ENCODE results near the gene TNXB. TPM values are rescaled to one million over a fixed set of nuclear protein-coding genes. Genes with fewer than 3 reads are reported as not detected.
A peak's percentile ranks its signal among the peaks of the same experiment; 100 is the strongest.

Gene TNXB
- total and polyA plus RNA-seq, 2 experiments from 2014 or later, result 2.0 to 6.0 TPM

DNA sequence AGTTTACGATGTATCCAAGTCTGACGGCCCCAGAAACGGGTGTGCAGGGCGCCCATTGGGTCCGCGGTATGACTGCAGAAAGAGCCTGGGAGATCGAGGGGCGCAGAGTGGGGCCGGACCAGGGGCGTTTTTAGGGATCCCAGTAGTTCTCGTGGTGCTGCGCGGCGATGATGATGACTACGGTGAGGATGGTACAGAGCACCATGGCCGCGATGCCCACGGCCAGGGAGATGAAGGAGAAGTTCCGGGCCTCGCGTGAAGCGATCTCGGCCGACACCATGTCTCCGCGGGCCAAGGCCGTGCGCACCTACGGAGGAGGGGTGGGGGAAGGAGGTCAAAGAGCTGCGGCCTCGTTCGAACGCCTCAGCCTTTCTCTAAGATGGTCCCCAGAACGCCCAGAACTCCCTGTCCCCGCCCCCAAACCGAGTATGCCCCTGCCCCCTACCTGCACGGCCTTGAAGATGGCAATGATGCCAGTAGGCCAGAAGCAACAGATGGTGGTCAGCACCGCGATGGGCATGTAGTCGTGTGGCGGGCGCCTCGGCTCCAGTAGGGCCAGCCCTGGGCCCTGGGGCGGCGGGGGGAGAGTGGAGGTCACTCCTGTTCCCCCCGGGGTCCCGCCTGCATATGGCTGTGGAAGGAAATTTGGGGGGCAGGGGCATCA, 40.1 kb upstream of the TNXB start:
- Histone ChIP-seq H3K4me2 (peak overlapping the region; percentile 97), H3K9me2 (ENCODE audit: insufficient read depth) (no peaks in the 10 kb centered on the region; the same call in 1 of the 2 replicates), H3K79me2 (replicated peaks; ENCODE audit: insufficient read depth) (no peaks in the 10 kb centered on the region), H3K27me3 (ENCODE audit: insufficient read depth) (peaks cover 44% of the 10 kb centered on the region), H3F3A (replicated peaks; ENCODE audit: low read depth) (peaks cover 9% of the 10 kb centered on the region), H3K4me1 (ENCODE audit: insufficient read depth) (peaks cover 41% of the 10 kb centered on the region), H2AFZ (peak overlapping the region; percentile 92), H3K36me3 (ENCODE audit: insufficient read depth) (no peaks in the 10 kb centered on the region), H4K20me1 (replicated peaks; ENCODE audit: insufficient read depth) (0 out of 2 replicates have a peak, but pooled peaks cover 5% of the 10 kb centered on the region), H3K27ac (ENCODE audit: low read depth) (no peak overlapping the region), H3K4me3 (peak overlapping the region; percentile 100)
- ATAC-seq (peak; percentile 6), DNase-seq (ENCODE audit: low spot score) (peak; percentile 73)
- Mint-ChIP-seq H3K27ac (no peak overlapping the region), H3K36me3 (ENCODE audit: low read depth) (no peaks in the 10 kb centered on the region), H3K9me3 (no peaks in the 10 kb centered on the region; the same call in 2 of the 3 replicates), H3K4me3 (peak overlapping the region; percentile 92), H3K4me1 (peaks cover 57% of the 10 kb centered on the region), H3K27me3 (ENCODE audit: insufficient read depth, low read depth, poor library complexity) (peaks cover 45% of the 10 kb centered on the region)
- TF ChIP-seq NANOG (IDR thresholded peaks at IDR 0.05; ENCODE audit: borderline replicate concordance) (no peak), JUNB (IDR thresholded peaks at IDR 0.05; ENCODE audit: unreplicated experiment) (no peak), ETS1 (IDR thresholded peaks at IDR 0.05) (no peak), EZH2phosphoT487 (IDR thresholded peaks at IDR 0.05; ENCODE audit: unreplicated experiment) (no peak), STAT1 (IDR thresholded peaks at IDR 0.05; ENCODE audit: unreplicated experiment) (no peak), CREB1 (CRISPR knock-in tag; IDR thresholded peaks at IDR 0.05; ENCODE audit: low read depth) (no peak), EZH2 (IDR thresholded peaks at IDR 0.05; ENCODE audit: low read depth, unreplicated experiment) (no peak), ZNF114 (CRISPR knock-in tag; IDR thresholded peaks at IDR 0.05) (no peak), ZNF331 (CRISPR knock-in tag; IDR thresholded peaks at IDR 0.05; ENCODE audit: low read depth) (no peak), POLR2AphosphoS5 (IDR thresholded peaks at IDR 0.05; ENCODE audit: low read depth) (no peak), ZNF462 (CRISPR knock-in tag; IDR thresholded peaks at IDR 0.05) (no peak)
- TF ChIP-seq, protein P1, sequence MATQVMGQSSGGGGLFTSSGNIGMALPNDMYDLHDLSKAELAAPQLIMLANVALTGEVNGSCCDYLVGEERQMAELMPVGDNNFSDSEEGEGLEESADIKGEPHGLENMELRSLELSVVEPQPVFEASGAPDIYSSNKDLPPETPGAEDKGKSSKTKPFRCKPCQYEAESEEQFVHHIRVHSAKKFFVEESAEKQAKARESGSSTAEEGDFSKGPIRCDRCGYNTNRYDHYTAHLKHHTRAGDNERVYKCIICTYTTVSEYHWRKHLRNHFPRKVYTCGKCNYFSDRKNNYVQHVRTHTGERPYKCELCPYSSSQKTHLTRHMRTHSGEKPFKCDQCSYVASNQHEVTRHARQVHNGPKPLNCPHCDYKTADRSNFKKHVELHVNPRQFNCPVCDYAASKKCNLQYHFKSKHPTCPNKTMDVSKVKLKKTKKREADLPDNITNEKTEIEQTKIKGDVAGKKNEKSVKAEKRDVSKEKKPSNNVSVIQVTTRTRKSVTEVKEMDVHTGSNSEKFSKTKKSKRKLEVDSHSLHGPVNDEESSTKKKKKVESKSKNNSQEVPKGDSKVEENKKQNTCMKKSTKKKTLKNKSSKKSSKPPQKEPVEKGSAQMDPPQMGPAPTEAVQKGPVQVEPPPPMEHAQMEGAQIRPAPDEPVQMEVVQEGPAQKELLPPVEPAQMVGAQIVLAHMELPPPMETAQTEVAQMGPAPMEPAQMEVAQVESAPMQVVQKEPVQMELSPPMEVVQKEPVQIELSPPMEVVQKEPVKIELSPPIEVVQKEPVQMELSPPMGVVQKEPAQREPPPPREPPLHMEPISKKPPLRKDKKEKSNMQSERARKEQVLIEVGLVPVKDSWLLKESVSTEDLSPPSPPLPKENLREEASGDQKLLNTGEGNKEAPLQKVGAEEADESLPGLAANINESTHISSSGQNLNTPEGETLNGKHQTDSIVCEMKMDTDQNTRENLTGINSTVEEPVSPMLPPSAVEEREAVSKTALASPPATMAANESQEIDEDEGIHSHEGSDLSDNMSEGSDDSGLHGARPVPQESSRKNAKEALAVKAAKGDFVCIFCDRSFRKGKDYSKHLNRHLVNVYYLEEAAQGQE (IDR thresholded peaks at IDR 0.05; ENCODE audit: unreplicated experiment), result no peak
- TF ChIP-seq, protein P2, sequence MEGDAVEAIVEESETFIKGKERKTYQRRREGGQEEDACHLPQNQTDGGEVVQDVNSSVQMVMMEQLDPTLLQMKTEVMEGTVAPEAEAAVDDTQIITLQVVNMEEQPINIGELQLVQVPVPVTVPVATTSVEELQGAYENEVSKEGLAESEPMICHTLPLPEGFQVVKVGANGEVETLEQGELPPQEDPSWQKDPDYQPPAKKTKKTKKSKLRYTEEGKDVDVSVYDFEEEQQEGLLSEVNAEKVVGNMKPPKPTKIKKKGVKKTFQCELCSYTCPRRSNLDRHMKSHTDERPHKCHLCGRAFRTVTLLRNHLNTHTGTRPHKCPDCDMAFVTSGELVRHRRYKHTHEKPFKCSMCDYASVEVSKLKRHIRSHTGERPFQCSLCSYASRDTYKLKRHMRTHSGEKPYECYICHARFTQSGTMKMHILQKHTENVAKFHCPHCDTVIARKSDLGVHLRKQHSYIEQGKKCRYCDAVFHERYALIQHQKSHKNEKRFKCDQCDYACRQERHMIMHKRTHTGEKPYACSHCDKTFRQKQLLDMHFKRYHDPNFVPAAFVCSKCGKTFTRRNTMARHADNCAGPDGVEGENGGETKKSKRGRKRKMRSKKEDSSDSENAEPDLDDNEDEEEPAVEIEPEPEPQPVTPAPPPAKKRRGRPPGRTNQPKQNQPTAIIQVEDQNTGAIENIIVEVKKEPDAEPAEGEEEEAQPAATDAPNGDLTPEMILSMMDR (conservative IDR thresholded peaks at IDR 0.05; ENCODE audit: low read depth in 2 of 2), result no peak; a peak in 2 of 4 replicates
